ENCODE results near the gene PLXNB3.

The PLXNB3 gene

GRCh38 chrX:153765138-153766079, 1.4 kb downstream of the PLXNB3 start:
- H4K20me1 ChIP-seq (ENCODE audit: insufficient read depth, low read length): no peaks in the 10 kb centered on the region
- H3K36me3 ChIP-seq (replicated peaks; ENCODE audit: insufficient read depth, low read length): no peaks in the 10 kb centered on the region
- no peak overlapping the region for H3K4me3 ChIP-seq (ENCODE audit: low read length)
- no peak overlapping the region for H3K4me2 ChIP-seq (ENCODE audit: low read depth, low read length)
- H3K4me1 ChIP-seq (ENCODE audit: low read length): no peaks in the 10 kb centered on the region
- H3K27me3 ChIP-seq (replicated peaks; ENCODE audit: insufficient read depth, low read length): peaks cover 8% of the 10 kb centered on the region; the same call in 1 of the 2 replicates
- no peaks in the 10 kb centered on the region for H3K9me3 ChIP-seq (replicated peaks; ENCODE audit: insufficient read depth, low read length)
- no peak overlapping the region for H2AFZ ChIP-seq (ENCODE audit: low read length)
- TF ChIP-seq EZH2 (optimal IDR thresholded peaks at IDR 0.05; ENCODE audit: low read depth, low read length) (no peak), CTCF (IDR thresholded peaks at IDR 0.05; ENCODE audit: low read length) (no peak), EZH2phosphoT487 (IDR thresholded peaks at IDR 0.05; ENCODE audit: low read length) (no peak)
- H3K9ac ChIP-seq (ENCODE audit: low read length): no peak overlapping the region
- H3F3A ChIP-seq (ENCODE audit: insufficient read depth, low read length): no peaks in the 10 kb centered on the region
- no peak overlapping the region for H3K27ac ChIP-seq (ENCODE audit: low read length)
- H3K79me2 ChIP-seq (ENCODE audit: low read length): no peaks in the 10 kb centered on the region
- no peak for DNase-seq
- no peaks in the 10 kb centered on the region for H3K9me2 ChIP-seq (replicated peaks; ENCODE audit: insufficient read depth, low read length)

DNA sequence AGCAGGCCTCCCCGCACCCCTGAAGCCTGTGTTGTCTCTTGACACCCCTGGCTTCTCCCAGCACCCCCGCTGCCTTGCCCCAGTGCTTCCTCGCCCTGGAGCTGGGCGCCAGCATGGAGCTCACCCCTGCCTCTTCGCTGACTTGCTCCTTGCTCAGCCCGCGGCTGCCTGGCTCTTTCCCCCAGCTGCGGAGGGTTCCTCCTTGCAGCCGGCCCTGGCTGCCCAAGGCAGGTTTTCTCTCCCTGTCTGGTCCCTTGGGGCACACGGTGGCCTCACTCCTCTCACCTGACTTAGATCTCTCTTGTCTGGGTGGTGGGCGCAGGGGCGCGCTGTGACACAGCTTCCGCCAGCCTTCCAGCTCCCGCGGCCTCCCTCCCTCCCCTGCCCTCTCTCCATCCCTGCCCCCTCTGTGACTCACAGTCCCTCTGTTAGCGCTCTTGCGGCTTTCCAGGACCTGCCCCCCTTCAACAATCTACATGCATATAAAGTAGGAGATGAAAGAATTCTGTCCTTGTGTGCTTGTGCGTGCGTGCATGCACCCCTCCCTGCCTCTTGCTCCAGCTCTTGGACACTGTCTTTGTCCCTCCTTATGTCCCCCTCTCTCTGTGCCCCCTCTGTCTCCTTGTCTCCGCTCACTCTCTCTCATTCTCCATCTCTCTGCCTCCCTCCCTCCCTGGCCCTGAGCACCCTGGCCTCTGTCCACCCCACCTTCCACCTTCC, 2.2 kb downstream of the PLXNB3 start:
- peaks cover 13% of the 10 kb centered on the region; the same call in 1 of the 2 replicates for H3K27me3 ChIP-seq (replicated peaks; ENCODE audit: insufficient read depth, low read length)
- H3F3A ChIP-seq (ENCODE audit: insufficient read depth, low read length): no peaks in the 10 kb centered on the region
- no peaks in the 10 kb centered on the region for H3K79me2 ChIP-seq (ENCODE audit: low read length)
- no peaks in the 10 kb centered on the region for H3K4me1 ChIP-seq (ENCODE audit: low read length)
- H3K36me3 ChIP-seq (replicated peaks; ENCODE audit: insufficient read depth, low read length): no peaks in the 10 kb centered on the region
- no peak for DNase-seq
- no peak overlapping the region for H3K9ac ChIP-seq (ENCODE audit: low read length)
- H4K20me1 ChIP-seq (ENCODE audit: insufficient read depth, low read length): no peaks in the 10 kb centered on the region
- TF ChIP-seq EZH2 (optimal IDR thresholded peaks at IDR 0.05; ENCODE audit: low read depth, low read length) (no peak), EZH2phosphoT487 (IDR thresholded peaks at IDR 0.05; ENCODE audit: low read length) (no peak), CTCF (IDR thresholded peaks at IDR 0.05; ENCODE audit: low read length) (no peak)
- no peak overlapping the region for H3K4me3 ChIP-seq (ENCODE audit: low read length)
- no peaks in the 10 kb centered on the region for H3K9me3 ChIP-seq (replicated peaks; ENCODE audit: insufficient read depth, low read length)
- no peak overlapping the region for H2AFZ ChIP-seq (ENCODE audit: low read length)
- no peaks in the 10 kb centered on the region for H3K9me2 ChIP-seq (replicated peaks; ENCODE audit: insufficient read depth, low read length)
- no peak overlapping the region for H3K4me2 ChIP-seq (ENCODE audit: low read depth, low read length)
- H3K27ac ChIP-seq (ENCODE audit: low read length): no peak overlapping the region

DNA sequence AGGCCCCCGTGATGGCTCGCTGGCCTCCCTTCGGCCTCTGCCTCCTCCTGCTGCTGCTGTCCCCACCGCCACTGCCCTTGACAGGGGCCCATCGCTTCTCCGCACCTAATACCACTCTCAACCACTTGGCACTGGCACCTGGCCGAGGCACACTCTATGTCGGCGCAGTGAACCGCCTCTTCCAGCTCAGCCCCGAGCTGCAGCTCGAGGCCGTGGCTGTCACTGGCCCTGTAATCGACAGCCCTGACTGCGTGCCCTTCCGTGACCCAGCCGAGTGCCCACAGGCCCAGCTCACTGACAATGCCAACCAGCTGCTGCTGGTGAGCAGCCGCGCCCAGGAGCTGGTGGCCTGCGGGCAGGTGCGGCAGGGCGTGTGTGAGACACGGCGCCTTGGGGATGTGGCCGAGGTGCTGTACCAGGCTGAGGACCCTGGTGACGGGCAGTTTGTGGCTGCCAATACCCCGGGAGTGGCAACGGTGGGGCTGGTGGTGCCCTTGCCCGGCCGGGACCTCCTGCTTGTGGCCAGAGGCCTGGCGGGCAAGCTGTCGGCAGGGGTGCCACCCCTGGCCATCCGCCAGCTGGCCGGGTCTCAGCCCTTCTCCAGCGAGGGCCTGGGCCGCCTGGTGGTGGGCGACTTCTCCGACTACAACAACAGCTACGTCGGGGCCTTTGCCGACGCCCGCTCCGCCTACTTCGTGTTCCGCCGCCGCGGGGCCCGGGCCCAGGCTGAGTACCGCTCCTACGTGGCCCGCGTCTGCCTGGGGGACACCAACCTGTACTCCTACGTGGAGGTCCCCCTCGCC, 3.0 kb downstream of the PLXNB3 start:
- no peaks in the 10 kb centered on the region for H3K36me3 ChIP-seq (replicated peaks; ENCODE audit: insufficient read depth, low read length)
- no peak overlapping the region for H3K4me3 ChIP-seq (ENCODE audit: low read length)
- no peaks in the 10 kb centered on the region for H4K20me1 ChIP-seq (ENCODE audit: insufficient read depth, low read length)
- TF ChIP-seq EZH2phosphoT487 (IDR thresholded peaks at IDR 0.05; ENCODE audit: low read length): no peak
- no peak for TF ChIP-seq CTCF (IDR thresholded peaks at IDR 0.05; ENCODE audit: low read length)
- no peak for TF ChIP-seq EZH2 (optimal IDR thresholded peaks at IDR 0.05; ENCODE audit: low read depth, low read length)
- H3K9me2 ChIP-seq (replicated peaks; ENCODE audit: insufficient read depth, low read length): no peaks in the 10 kb centered on the region
- no peak overlapping the region for H3K9ac ChIP-seq (ENCODE audit: low read length)
- no peaks in the 10 kb centered on the region for H3F3A ChIP-seq (ENCODE audit: insufficient read depth, low read length)
- no peak overlapping the region for H3K27ac ChIP-seq (ENCODE audit: low read length)
- no peak for DNase-seq
- no peaks in the 10 kb centered on the region for H3K4me1 ChIP-seq (ENCODE audit: low read length)
- no peaks in the 10 kb centered on the region for H3K9me3 ChIP-seq (replicated peaks; ENCODE audit: insufficient read depth, low read length)
- no peak overlapping the region for H2AFZ ChIP-seq (ENCODE audit: low read length)
- H3K79me2 ChIP-seq (ENCODE audit: low read length): no peaks in the 10 kb centered on the region
- H3K27me3 ChIP-seq (replicated peaks; ENCODE audit: insufficient read depth, low read length): peaks cover 21% of the 10 kb centered on the region
- no peak overlapping the region for H3K4me2 ChIP-seq (ENCODE audit: low read depth, low read length)

All from MM.1S (cell line).